HEK293 (cell line): ENCODE data around the gene SLFN5.

Source experiments
- ELK4 ChIP-seq: IDR thresholded peaks from 2 replicates; pipeline ENCODE4 v1.6.1; 2011; ENCODE audit warnings: mild to moderate bottlenecking, low read depth, low read length, borderline replicate concordance
- HOXA7 ChIP-seq: sonication (generic); formaldehyde crosslinking; IDR thresholded peaks from 2 replicates; pipeline ENCODE4 v1.8.1; 2022; ENCODE audit warnings: missing genetic modification reagents, borderline replicate concordance
- KLF7 ChIP-seq: fragments of 450-650 bp; formaldehyde crosslinking; IDR thresholded peaks from 2 replicates; pipeline ENCODE4 v1.5.1; 2016; ENCODE audit warnings: missing biosample characterization, missing genetic modification characterization, borderline replicate concordance
- MEIS1 ChIP-seq: sonication (generic); formaldehyde crosslinking; IDR thresholded peaks from 2 replicates; pipeline ENCODE4 v1.8.1; 2022; ENCODE audit warnings: missing genetic modification reagents, mild to moderate bottlenecking, borderline replicate concordance
- MZF1 ChIP-seq: fragments of 450-650 bp; formaldehyde crosslinking; IDR thresholded peaks from 2 replicates; pipeline ENCODE4 v1.5.1; 2017; ENCODE audit warnings: missing biosample characterization, missing genetic modification characterization, borderline replicate concordance
- PRDM1 ChIP-seq: fragments of 450-650 bp; formaldehyde crosslinking; IDR thresholded peaks from 2 replicates; pipeline ENCODE4; 2016; ENCODE audit warnings: missing biosample characterization, missing genetic modification characterization
- REST ChIP-seq: fragments of 450-650 bp; formaldehyde crosslinking; IDR thresholded peaks from 2 replicates; pipeline ENCODE4 v1.5.1; 2016; ENCODE audit warnings: missing biosample characterization, missing genetic modification characterization
- SP3 ChIP-seq: fragments of 450-650 bp; formaldehyde crosslinking; IDR thresholded peaks from 2 replicates; pipeline ENCODE4 v1.5.1; 2016; ENCODE audit warnings: missing biosample characterization, missing genetic modification characterization
- TCF7L2 ChIP-seq: IDR thresholded peaks from 2 replicates; pipeline ENCODE4 v1.6.1; 2011; ENCODE audit warnings: low read depth, mild to moderate bottlenecking, inconsistent platforms, low read length, moderate library complexity, borderline replicate concordance
- TRIM28 ChIP-seq: IDR thresholded peaks from 2 replicates; pipeline ENCODE4 v1.6.1; 2011; ENCODE audit warnings: low read length, control low read depth, borderline replicate concordance
- ZBTB1 ChIP-seq: fragments of 450-650 bp; formaldehyde crosslinking; IDR thresholded peaks from 2 replicates; pipeline ENCODE4 v1.5.1; 2016; ENCODE audit warnings: missing biosample characterization, missing genetic modification characterization
- ZBTB8A ChIP-seq: fragments of 450-650 bp; formaldehyde crosslinking; IDR thresholded peaks from 2 replicates; pipeline ENCODE4 v1.5.1; 2016; ENCODE audit warnings: missing biosample characterization, missing genetic modification characterization
- ZEB2 ChIP-seq: fragments of 450-650 bp; formaldehyde crosslinking; IDR thresholded peaks from 2 replicates; pipeline ENCODE4 v1.5.1; 2016; ENCODE audit warnings: missing biosample characterization, missing genetic modification characterization
- ZFP37 ChIP-seq: fragments of 450-650 bp; formaldehyde crosslinking; IDR thresholded peaks from 2 replicates; pipeline ENCODE4 v1.5.1; 2016; ENCODE audit warnings: missing biosample characterization, missing genetic modification characterization
- ZNF169 ChIP-seq: fragments of 450-650 bp; formaldehyde crosslinking; IDR thresholded peaks from 2 replicates; pipeline ENCODE4 v1.5.1; 2016; ENCODE audit warnings: missing biosample characterization, missing genetic modification characterization
- ZNF174 ChIP-seq: fragments of 450-650 bp; formaldehyde crosslinking; IDR thresholded peaks from 2 replicates; pipeline ENCODE4 v1.5.0; 2017; ENCODE audit warnings: missing biosample characterization, mild to moderate bottlenecking, missing genetic modification characterization
- ZNF223 ChIP-seq: fragments of 450-650 bp; formaldehyde crosslinking; IDR thresholded peaks from 2 replicates; pipeline ENCODE4 v1.5.1; 2016; ENCODE audit warnings: missing biosample characterization, missing genetic modification characterization
- ZNF350 ChIP-seq: fragments of 450-650 bp; formaldehyde crosslinking; IDR thresholded peaks from 2 replicates; pipeline ENCODE4 v1.5.0; 2017; ENCODE audit warnings: missing biosample characterization, mild to moderate bottlenecking, missing genetic modification characterization
- ZNF514 ChIP-seq: fragments of 450-650 bp; formaldehyde crosslinking; IDR thresholded peaks from 2 replicates; pipeline ENCODE4 v1.5.1; 2016; ENCODE audit warnings: missing biosample characterization, missing genetic modification characterization
- ZNF555 ChIP-seq: fragments of 450-650 bp; formaldehyde crosslinking; conservative IDR thresholded peaks from 2 replicates; pipeline ENCODE4 v1.5.1; 2017; ENCODE audit warnings: missing biosample characterization, mild to moderate bottlenecking, missing genetic modification characterization, inconsistent platforms
- ZNF596 ChIP-seq: fragments of 450-650 bp; IDR thresholded peaks from 2 replicates; pipeline ENCODE4 v1.5.0; 2018; ENCODE audit warnings: missing biosample characterization, mild to moderate bottlenecking, missing genetic modification characterization, moderate library complexity
- ZNF610 ChIP-seq: fragments of 450-650 bp; formaldehyde crosslinking; IDR thresholded peaks from 2 replicates; pipeline ENCODE4 v1.5.1; 2016; ENCODE audit warnings: missing biosample characterization, missing genetic modification characterization, borderline replicate concordance
- ZNF677 ChIP-seq: fragments of 450-650 bp; IDR thresholded peaks from 2 replicates; pipeline ENCODE4 v1.5.0; 2018; ENCODE audit warnings: missing biosample characterization, mild to moderate bottlenecking, missing genetic modification characterization, moderate library complexity
- ZNF704 ChIP-seq: fragments of 450-650 bp; formaldehyde crosslinking; IDR thresholded peaks from 2 replicates; pipeline ENCODE4 v1.5.1; 2016; ENCODE audit warnings: missing biosample characterization, missing genetic modification characterization
- ZNF843 ChIP-seq: fragments of 450-650 bp; formaldehyde crosslinking; IDR thresholded peaks from 2 replicates; pipeline ENCODE4 v1.5.1; 2016; ENCODE audit warnings: missing biosample characterization, missing genetic modification characterization
- ZSCAN18 ChIP-seq: fragments of 450-650 bp; formaldehyde crosslinking; IDR thresholded peaks from 2 replicates; pipeline ENCODE4 v1.5.1; 2016; ENCODE audit warnings: missing biosample characterization, missing genetic modification characterization
- TF ChIP-seq, protein P1 (sequence below): fragments of 450-650 bp; formaldehyde crosslinking; IDR thresholded peaks from 2 replicates; pipeline ENCODE4 v1.5.1; 2016; ENCODE audit warnings: missing biosample characterization, missing genetic modification characterization, low read depth
- TF ChIP-seq, protein P2 (sequence below): fragments of 450-650 bp; formaldehyde crosslinking; IDR thresholded peaks from 2 replicates; pipeline ENCODE4 v1.5.1; 2016; ENCODE audit warnings: missing biosample characterization, missing genetic modification characterization
- TF ChIP-seq, protein P3 (sequence below): fragments of 450-650 bp; formaldehyde crosslinking; IDR thresholded peaks from 2 replicates; pipeline ENCODE4 v1.5.1; 2017; ENCODE audit warnings: missing biosample characterization, mild to moderate bottlenecking, missing genetic modification characterization, moderate library complexity

The SLFN5 gene

GRCh38 chr17:35257208-35257659, 14.4 kb downstream of the SLFN5 start (continued):
- no peak for TF ChIP-seq KLF7 (tag by site-specific recombination)
- no peak for TF ChIP-seq TCF7L2
- TF ChIP-seq ZBTB1 (tag by site-specific recombination) = 0 out of 2 replicates have a peak, but pooled peaks have one; percentile 34
- TF ChIP-seq REST (tag by site-specific recombination) = no peak
- TF ChIP-seq ZNF704 (tag by site-specific recombination) = no peak
- no peak for TF ChIP-seq ZNF596 (tag by site-specific recombination)
- peak; percentile 76; the same call in 1 of the 2 replicates for TF ChIP-seq MEIS1 (CRISPR knock-in tag)
- TF ChIP-seq ZBTB8A (tag by site-specific recombination) = peak; percentile 64; the same call in 1 of the 2 replicates
- no peak; the same call in 1 of the 2 replicates for TF ChIP-seq MZF1 (tag by site-specific recombination)
- TF ChIP-seq SP3 (tag by site-specific recombination) = no peak
- no peak for TF ChIP-seq TRIM28
- no peak for TF ChIP-seq ZNF174 (tag by site-specific recombination)
- no peak for TF ChIP-seq ZNF514 (tag by site-specific recombination)
- no peak for TF ChIP-seq PRDM1 (tag by site-specific recombination)
- TF ChIP-seq, protein P1, sequence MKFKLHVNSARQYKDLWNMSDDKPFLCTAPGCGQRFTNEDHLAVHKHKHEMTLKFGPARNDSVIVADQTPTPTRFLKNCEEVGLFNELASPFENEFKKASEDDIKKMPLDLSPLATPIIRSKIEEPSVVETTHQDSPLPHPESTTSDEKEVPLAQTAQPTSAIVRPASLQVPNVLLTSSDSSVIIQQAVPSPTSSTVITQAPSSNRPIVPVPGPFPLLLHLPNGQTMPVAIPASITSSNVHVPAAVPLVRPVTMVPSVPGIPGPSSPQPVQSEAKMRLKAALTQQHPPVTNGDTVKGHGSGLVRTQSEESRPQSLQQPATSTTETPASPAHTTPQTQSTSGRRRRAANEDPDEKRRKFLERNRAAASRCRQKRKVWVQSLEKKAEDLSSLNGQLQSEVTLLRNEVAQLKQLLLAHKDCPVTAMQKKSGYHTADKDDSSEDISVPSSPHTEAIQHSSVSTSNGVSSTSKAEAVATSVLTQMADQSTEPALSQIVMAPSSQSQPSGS (tag by site-specific recombination) = no peak
- TF ChIP-seq ZNF223 (tag by site-specific recombination) = no peak
- no peak for TF ChIP-seq ZNF350 (tag by site-specific recombination)
- no peak for TF ChIP-seq ZNF677 (tag by site-specific recombination)
- TF ChIP-seq HOXA7 = no peak
- no peak for TF ChIP-seq ZNF169 (tag by site-specific recombination)
- TF ChIP-seq ELK4 = no peak
- TF ChIP-seq ZNF843 = peak; percentile 88
- no peak for TF ChIP-seq ZNF555 (tag by site-specific recombination)
- TF ChIP-seq ZNF610 (tag by site-specific recombination) = peak; percentile 71; the same call in 1 of the 2 replicates
- peak; percentile 78 for TF ChIP-seq ZEB2 (tag by site-specific recombination)
- TF ChIP-seq ZSCAN18 (tag by site-specific recombination) = no peak
- TF ChIP-seq, protein P2, sequence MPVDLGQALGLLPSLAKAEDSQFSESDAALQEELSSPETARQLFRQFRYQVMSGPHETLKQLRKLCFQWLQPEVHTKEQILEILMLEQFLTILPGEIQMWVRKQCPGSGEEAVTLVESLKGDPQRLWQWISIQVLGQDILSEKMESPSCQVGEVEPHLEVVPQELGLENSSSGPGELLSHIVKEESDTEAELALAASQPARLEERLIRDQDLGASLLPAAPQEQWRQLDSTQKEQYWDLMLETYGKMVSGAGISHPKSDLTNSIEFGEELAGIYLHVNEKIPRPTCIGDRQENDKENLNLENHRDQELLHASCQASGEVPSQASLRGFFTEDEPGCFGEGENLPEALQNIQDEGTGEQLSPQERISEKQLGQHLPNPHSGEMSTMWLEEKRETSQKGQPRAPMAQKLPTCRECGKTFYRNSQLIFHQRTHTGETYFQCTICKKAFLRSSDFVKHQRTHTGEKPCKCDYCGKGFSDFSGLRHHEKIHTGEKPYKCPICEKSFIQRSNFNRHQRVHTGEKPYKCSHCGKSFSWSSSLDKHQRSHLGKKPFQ (tag by site-specific recombination) = peak; percentile 41; the same call in 1 of the 2 replicates
- no peak for TF ChIP-seq ZFP37
- TF ChIP-seq, protein P3, sequence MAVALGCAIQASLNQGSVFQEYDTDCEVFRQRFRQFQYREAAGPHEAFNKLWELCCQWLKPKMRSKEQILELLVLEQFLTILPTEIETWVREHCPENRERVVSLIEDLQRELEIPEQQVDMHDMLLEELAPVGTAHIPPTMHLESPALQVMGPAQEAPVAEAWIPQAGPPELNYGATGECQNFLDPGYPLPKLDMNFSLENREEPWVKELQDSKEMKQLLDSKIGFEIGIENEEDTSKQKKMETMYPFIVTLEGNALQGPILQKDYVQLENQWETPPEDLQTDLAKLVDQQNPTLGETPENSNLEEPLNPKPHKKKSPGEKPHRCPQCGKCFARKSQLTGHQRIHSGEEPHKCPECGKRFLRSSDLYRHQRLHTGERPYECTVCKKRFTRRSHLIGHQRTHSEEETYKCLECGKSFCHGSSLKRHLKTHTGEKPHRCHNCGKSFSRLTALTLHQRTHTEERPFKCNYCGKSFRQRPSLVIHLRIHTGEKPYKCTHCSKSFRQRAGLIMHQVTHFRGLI (tag by site-specific recombination) = 0 out of 2 replicates have a peak, but pooled peaks have one; percentile 53
